Measurements from ENCODE around the gene ZNF3.
"Not testable (repeated sequence)": the region's sequence is repeated elsewhere in the genome, so short reads cannot be mapped to it uniquely, and the experiment has no call there.

The ZNF3 gene

DNA sequence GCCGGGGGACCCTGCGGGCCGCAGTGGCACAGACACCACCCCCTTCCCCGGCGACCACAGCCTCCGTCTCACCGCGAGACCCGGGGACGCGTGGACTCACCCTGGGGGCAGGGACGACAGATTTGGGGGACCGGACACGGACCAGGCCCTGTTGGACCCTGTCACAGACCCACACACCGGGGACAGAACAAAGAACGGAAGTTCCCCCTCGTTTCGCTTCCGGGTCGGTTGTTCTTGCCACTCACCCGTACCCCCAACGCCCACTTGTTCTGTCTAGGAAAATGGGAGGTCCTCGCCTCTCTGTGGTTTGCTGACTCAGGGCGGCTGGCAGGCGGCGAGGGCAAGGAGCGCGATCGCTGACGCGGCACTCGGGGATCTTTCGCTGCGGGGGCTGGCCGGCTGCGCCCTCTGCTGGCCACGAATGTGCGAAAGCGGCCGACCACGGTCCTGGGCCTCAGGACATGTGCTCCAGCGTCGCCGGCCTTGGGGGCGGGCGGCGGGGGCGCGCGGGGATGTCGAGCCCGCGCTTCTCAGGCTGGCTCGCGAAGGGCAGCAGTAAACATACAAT, at the start of gene ZNF3:
TSS of gene ZNF3 (minus strand) at position 189 of the 568 bp plus-strand sequence. CDS start 4,366 bp downstream, outside the sequence.
- in situ Hi-C loops (cut with MboI; ENCODE audit: low pct_unique_long_range_greater_than_20kb, low sequenced_read_pairs, unreplicated experiment) = no loop called here
- peak; percentile 96 for DNase-seq (ENCODE audit: low spot score)

GRCh38 chr7:100130608-100131453, 49.3 kb upstream of the ZNF3 start:
- in situ Hi-C loops (cut with MboI; ENCODE audit: low pct_unique_long_range_greater_than_20kb, low sequenced_read_pairs, unreplicated experiment) = loop anchor here (10.0 kb wide), 1 partner anchor 214 kb away; no protein-coding TSS in a partner anchor
- TF ChIP-seq, protein P1, sequence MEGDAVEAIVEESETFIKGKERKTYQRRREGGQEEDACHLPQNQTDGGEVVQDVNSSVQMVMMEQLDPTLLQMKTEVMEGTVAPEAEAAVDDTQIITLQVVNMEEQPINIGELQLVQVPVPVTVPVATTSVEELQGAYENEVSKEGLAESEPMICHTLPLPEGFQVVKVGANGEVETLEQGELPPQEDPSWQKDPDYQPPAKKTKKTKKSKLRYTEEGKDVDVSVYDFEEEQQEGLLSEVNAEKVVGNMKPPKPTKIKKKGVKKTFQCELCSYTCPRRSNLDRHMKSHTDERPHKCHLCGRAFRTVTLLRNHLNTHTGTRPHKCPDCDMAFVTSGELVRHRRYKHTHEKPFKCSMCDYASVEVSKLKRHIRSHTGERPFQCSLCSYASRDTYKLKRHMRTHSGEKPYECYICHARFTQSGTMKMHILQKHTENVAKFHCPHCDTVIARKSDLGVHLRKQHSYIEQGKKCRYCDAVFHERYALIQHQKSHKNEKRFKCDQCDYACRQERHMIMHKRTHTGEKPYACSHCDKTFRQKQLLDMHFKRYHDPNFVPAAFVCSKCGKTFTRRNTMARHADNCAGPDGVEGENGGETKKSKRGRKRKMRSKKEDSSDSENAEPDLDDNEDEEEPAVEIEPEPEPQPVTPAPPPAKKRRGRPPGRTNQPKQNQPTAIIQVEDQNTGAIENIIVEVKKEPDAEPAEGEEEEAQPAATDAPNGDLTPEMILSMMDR (IDR thresholded peaks at IDR 0.05; ENCODE audit: extremely low read depth, insufficient read depth, missing control alignments) = peak; percentile 94
- DNase-seq (ENCODE audit: low spot score) = peak; percentile 83

More for the DNA sequence above, at the start of gene ZNF3:
- TF ChIP-seq, protein P1 (IDR thresholded peaks at IDR 0.05; ENCODE audit: extremely low read depth, insufficient read depth, missing control alignments) = peak; percentile 96

DNA sequence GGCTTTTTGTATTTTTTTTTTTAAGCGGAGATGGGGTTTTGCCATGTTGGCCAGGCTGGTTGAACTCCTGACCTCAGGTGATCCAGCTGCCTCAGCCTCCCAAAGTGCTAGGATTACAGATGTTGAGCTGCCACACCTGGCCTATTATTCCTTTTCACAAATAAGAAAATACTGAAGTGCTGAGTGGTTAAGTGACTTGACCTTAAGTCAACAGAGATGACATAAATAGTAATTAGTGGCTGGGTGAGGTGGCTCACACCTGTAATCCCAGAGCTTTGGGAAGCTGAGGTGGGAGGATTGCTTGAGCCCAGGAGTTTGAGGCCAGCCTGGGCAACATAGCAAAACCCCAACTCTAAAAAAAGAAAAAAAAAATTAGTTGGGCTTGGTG, 48.7 kb upstream of the ZNF3 start:
- in situ Hi-C loops (cut with MboI; ENCODE audit: low pct_unique_long_range_greater_than_20kb, low sequenced_read_pairs, unreplicated experiment) = loop anchor here (10.0 kb wide), 1 partner anchor 215 kb away; no protein-coding TSS in a partner anchor
- DNase-seq (ENCODE audit: low spot score) = not testable (repeated sequence)

GRCh38 chr7:100128637-100128963, 47.1 kb upstream of the ZNF3 start:
- TF ChIP-seq, protein P1 (IDR thresholded peaks at IDR 0.05; ENCODE audit: extremely low read depth, insufficient read depth, missing control alignments) = no peak
- DNase-seq (ENCODE audit: low spot score) = no peak
- in situ Hi-C loops (cut with MboI; ENCODE audit: low pct_unique_long_range_greater_than_20kb, low sequenced_read_pairs, unreplicated experiment) = no loop called here

- in situ Hi-C loops (cut with MboI; ENCODE audit: low pct_unique_long_range_greater_than_20kb, low sequenced_read_pairs, unreplicated experiment) = no loop called here
- TF ChIP-seq, protein P1 (IDR thresholded peaks at IDR 0.05; ENCODE audit: extremely low read depth, insufficient read depth, missing control alignments) = no peak
- DNase-seq (ENCODE audit: low spot score) = peak; percentile 47
Measured at GRCh38 chr7:100127866-100128636, 46.5 kb upstream of the ZNF3 start.

GRCh38 chr7:100126931-100127865, 45.7 kb upstream of the ZNF3 start, which contains the start of gene MBLAC1:
Gene MBLAC1 (plus strand): TSS chr7:100126967. CDS start chr7:100127396, 429 bp downstream.
- peak; percentile 92 for DNase-seq (ENCODE audit: low spot score)
- TF ChIP-seq, protein P1 (IDR thresholded peaks at IDR 0.05; ENCODE audit: extremely low read depth, insufficient read depth, missing control alignments) = no peak
- in situ Hi-C loops (cut with MboI; ENCODE audit: low pct_unique_long_range_greater_than_20kb, low sequenced_read_pairs, unreplicated experiment) = no loop called here

Measured in GM13977 (cell line).